Measurements from ENCODE around the gene PDE4D.
"Not testable (repeated sequence)": the region's sequence is repeated elsewhere in the genome, so short reads cannot be mapped to it uniquely, and the experiment has no call there.

PDE4D gene

DNA sequence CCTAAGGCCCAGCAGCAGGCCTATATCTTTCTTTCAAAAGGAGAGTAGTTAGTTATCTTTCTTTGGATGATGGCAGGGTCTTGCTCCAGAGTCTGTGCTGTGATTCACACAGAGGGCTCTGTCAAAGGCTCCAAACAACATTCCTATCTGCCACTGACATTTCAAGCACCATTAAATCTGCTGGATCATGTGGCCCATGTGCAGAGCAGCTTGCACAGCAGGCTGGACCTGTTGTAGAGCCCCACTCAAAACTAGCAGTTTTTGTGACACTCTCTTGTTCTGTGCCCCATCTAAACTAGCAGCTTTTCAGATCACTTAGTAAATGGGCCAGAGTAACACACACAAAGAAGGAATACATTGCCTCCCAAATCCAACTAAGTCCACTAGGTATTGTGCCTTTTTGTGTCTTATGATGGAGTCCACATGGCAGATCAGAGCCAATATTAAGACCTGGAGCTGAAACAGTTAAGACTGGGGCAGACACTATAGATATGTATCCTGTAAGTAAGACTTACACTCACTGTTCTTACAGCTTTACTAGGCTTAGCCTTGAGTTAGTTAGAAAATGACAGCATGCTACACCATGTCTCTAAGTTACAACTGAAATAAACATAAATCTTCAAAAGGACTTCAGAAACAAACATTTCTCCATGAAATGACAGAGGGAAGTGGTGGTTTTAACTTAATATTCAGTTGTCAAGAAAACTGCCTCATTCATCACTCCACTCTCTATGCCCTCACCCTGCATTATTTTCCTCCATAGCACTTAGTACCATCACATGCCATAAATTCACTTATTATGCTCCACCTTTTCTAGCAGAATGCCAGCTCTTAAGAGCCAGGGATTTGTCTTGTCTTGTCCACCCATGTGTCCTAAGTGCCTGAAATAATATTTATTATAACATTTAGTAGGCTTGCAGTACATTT is 909.7 kb downstream of the PDE4D start:
- no peak for DNase-seq (ENCODE audit: low spot score)

- no peak for DNase-seq (ENCODE audit: low spot score)
Observed at GRCh38 chr5:58980890-58981289, 912.6 kb downstream of the PDE4D start.

DNA sequence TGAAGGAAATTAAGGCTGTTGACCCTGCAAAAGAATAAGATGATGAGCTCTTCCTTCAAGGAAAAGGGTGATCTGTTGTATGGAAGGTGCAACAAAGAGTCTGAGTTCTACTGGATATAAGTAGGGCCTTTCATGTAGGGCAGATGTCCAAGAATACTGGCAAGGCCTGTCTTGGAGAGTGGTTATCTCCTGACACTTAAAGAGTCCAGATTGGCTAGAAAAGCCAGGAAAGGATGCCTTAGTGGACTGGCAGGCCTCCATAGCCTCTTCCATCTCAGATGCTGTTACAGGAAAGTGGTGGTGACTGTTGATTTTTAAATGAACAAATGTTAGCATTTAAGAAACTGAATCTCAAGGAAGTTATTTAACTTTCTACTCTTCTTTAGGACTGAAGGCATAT is 914.4 kb downstream of the PDE4D start:
- DNase-seq (ENCODE audit: low spot score): no peak

- DNase-seq (ENCODE audit: low spot score): no peak
Observed at GRCh38 chr5:58974601-58975000, 918.9 kb downstream of the PDE4D start.

DNA sequence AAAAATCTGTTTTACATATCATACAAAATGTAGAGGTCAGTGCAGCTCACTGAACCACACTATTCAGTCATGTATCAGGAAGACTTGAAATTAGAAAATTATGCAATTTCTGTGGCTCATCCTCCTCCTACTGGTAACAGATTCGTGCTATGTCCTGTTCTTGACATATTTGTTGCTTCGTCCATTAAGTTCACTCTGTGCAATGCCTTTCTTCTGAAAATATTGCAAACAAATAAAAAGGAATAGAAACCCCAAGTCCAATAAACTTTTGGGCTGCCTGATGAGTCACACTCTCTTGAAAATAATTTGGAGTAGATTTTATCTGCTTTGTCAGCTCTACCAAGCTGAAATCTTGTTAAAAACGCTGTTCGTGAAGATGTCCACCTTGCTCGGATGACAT is 919.4 kb downstream of the PDE4D start:
- no peak for DNase-seq (ENCODE audit: low spot score)

- DNase-seq (ENCODE audit: low spot score): no peak
Observed at GRCh38 chr5:58972301-58972700, 921.2 kb downstream of the PDE4D start.

DNA sequence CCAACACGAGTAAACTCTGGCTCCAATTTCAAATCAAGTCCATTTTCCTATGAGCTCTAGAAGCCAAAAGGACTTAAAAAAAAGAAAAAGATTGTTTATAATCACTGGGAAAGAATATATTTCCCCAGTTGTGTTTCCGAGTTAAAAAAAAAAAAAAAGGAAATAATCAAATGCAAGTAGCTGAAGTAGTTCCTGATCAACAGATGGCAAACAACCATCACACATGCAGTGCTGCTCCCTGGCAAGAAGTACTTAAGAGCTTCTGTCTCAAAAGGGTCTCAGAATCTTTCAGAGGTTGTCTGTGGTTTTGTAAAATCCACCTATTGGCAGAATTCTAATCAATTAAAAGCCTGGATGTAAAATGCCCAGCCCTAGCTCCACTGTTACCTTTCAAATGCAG is 922.8 kb downstream of the PDE4D start:
- no peak for DNase-seq (ENCODE audit: low spot score)

DNA sequence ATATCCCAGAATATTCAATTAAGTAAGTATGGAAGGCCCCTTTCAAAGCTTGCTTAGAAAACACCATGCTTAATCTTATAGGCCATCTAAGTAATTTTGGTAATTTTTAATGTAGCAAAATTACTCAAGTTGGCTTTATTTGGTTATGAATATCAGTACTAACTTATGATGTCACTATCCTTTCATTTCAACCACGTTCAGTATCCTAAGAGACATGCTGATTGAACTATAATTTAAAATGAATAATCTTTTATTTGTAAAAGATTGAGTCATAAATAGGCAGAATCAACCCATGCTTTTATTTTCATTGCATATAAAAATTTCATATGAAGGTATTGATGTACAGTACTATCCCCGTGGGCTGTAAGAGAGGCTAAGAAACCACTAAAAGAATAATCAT is 923.7 kb downstream of the PDE4D start:
- no peak for DNase-seq (ENCODE audit: low spot score)

- DNase-seq (ENCODE audit: low spot score): no peak
Observed at GRCh38 chr5:58969253-58969652, 924.3 kb downstream of the PDE4D start.

DNA sequence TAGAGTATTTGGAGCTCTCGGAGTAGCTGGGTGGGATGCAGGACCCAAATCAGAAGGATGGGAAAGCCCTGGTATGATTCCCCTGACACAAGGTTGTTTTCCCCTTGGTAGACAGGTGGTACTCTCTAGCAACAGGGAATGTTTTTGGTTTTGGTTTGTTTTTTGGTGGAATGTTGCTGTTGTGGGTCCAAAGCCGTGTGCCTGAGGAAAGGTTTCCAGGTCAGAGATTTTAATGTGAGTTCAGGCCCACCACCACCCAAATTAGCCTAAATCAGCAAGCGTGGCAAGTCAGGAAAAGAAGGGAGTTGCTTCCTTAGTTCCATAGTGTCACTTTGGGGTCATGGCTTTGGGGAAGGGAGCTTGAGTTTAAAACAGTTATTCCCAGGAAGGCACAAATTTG is 925.2 kb downstream of the PDE4D start:
- no peak for DNase-seq (ENCODE audit: low spot score)

DNA sequence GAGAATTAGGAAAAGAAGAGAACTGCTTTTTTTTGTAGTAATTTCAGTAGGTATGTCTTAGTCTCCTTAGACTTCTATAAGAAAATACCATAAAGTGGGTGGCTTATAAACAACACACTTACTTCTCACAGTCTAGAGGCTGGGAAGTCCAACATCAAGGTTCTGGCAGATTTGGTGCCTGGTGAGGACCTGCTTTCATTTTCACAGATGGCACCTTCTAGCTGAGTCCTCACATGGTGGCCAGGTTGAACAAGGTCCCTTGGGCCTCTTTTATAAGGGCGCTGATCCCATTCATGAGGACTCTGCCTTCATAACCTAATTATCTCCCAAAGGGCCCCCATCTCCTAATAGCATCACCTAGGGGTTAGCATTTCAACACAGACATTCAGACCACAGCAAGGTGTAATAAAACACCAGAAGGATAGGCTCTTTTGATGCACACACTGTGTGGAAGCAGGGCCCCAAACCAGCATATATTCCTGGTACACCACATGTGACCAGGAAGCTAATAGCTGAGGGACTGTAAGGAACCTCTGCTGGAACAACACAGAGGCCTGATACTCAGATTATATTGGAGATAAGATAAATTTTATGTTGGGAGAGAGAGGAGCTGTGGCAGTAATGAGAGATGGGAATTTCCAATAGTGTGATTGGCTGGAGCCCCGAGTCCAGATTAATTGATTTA is 925.8 kb downstream of the PDE4D start:
- no peak for DNase-seq (ENCODE audit: low spot score)

DNA sequence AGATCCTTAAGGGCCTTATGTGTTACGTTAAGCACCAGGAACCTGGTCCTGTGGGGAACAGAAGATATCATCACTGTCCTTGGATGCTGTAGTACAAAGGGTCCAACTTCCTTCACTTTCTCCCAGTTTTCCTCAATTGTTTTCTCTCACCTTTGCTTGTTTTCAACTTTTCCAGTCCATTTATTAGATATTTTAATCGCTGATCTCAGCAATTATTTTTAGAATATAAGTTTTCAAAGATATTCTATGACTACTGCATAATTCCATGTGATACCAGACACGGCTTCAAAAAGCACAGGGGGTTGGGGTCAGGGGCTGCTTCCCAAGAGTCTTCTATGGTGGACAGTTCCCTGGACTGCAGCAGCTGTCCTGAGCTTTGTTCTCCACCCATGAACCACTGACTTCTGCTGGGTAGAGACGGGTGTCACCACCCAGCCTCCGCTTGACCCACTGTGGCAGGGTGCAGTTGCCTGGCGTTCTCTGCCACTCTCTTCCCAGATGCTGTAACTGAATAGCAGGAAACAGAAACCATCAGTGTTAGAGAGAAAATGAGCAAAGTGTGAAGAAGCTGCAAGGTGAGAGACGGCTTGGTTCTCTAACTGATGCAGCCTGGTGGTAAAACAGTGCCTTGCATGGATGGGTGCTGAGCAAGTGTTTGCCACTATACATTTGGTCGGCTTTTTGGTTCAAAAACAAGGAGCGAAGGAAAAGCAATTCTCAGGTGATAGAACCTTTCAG is 927.7 kb downstream of the PDE4D start:
- no peak for DNase-seq (ENCODE audit: low spot score)

GRCh38 chr5:58963821-58964220 is 929.7 kb downstream of the PDE4D start:
- DNase-seq (ENCODE audit: low spot score): no peak

- no peak for DNase-seq (ENCODE audit: low spot score)
Observed at GRCh38 chr5:58963361-58963760, 930.2 kb downstream of the PDE4D start.

DNA sequence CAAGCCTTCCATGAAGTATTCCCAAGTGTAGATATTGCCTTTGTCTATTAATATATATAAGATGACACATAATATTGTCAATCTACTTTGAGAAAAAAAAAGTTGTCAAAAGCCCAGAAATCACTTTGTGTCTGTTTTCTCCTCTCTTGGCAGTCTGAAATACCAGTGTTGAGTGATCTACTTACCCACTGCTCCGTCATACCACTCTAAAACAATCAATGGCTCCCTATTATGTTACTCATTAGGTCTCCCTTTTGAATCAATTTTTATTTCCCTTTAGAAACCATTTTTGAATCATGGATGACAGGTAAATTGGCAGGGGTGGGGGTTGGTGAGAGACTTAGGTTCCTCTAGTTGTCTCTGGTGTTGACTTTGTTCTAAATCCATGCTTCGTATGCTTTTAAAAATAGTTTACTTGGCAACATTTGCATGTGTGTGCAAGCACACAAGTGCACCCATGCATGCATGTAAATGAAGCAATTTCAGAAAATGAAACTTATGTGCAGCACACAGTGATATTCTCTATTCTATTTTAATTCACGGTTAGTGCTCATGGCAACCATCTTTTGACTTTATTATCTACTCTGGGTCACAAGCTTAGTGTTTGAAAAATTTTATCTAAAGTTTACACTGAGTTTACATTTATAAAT is 931.8 kb downstream of the PDE4D start:
- DNase-seq (ENCODE audit: low spot score): no peak

DNA sequence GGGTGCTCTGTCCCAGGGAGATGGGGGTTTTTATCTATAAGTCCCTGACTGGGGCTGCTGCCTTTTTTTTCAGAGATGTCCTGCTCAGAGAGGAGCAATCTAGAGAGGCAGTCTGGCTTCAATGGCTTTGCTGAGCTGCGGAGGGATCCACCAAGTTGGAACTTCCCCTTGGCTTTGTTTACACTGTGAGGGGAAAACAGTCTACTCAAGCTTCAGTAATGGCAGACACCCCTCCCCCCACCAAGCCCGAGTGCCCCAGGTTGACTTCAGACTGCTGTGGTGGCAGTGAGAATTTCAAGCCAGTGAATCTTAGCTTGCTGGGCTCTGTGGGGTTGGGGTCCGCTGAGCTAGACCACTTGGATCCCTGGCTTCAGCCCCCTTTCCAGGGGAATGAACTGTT is 934.8 kb downstream of the PDE4D start:
- no peak for DNase-seq (ENCODE audit: low spot score)

DNA sequence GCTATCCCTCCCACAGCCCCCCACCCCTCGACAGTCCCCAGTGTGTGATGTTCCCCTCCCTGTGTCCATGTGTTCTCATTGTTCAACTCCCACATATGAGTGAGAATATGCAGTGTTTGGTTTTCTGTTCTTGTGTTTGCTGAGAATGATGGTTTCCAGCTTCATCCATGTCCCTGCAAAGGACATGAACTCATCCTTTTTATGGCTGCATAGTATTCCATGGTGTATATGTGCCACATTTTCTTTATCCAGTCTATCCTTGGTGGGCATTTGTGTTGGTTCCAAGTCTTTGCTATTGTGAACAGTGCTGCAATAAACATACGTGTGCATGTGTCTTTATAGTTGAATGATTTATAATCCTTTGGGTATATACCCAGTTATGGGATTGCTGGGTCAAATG is 940.3 kb downstream of the PDE4D start:
- DNase-seq (ENCODE audit: low spot score): not testable (repeated sequence)

- DNase-seq (ENCODE audit: low spot score): no peak
Observed at GRCh38 chr5:58950224-58950623, 943.3 kb downstream of the PDE4D start.

- DNase-seq (ENCODE audit: low spot score): no peak
Observed at GRCh38 chr5:58946230-58946629, 947.3 kb downstream of the PDE4D start.

DNA sequence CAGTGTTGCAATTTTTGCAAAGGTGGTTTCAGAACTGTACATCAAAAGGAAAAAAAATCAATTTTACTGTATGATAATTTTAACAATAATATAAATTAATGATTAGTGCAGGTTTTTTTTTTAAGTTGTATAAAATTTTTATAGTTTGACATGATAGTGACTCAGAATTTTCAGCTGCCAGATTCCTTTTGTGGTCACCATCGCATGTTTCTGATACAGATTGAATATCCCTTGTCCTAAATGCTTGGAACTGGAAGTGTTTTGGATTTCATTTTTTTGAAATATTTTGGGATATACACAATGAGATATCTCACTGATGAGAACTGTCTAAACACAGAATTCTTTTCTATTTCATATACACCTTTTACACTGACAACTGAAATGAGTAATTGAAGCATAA is 949.3 kb downstream of the PDE4D start:
- DNase-seq (ENCODE audit: low spot score): no peak

DNA sequence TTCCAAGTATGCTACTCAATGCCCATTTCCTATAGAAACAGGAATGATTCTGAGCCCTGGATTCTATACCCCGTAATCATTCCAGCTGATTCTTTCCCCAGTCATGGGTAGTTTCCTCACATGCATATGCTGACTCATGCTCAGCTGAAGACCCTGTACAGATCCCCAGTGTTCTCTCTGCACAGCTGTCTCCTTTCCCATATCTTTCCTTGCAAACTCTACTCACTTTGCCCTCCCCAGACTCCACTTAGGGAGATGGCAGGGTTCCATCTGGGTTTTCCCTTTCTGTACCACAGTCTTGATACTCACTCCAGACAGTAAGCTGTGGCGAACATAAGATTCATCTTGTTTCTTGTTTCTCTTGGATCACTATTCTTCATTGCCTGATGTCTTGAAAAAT is 953.1 kb downstream of the PDE4D start:
- DNase-seq (ENCODE audit: low spot score): no peak

DNA sequence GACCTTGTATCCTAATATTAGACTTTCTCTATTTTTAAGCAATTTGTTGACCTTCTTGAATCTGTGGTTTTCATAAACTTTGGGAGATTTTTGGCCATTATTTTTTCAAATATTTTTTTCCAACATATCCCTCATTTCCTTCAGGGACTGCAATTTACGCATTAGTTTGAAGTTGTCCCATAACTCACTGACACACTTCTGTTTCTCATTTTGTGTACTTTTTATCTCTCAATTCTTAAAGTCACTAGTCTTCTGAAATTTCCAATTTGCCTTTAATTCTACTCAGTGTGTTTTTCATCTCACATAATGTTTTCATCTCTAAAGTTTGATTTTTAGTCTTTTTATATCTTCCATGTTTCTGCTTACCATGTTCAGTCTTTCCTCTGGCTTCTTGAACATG is 953.9 kb downstream of the PDE4D start:
- no peak for DNase-seq (ENCODE audit: low spot score)

Measured in SK-N-DZ (cell line).